H9 (cell line): ENCODE data around the gene CCDC141. TPM values are rescaled to one million over a fixed set of nuclear protein-coding genes. Genes with fewer than 3 reads are reported as not detected.

Experiments
- DNase-seq: peaks from one replicate; pipeline ENCODE4 v3.0.0-alpha.2; 2017
- H2AFZ ChIP-seq: one replicate; pipeline ENCODE4 v1.6.1; 2013; ENCODE audit warnings: mild to moderate bottlenecking, low read length, control low read depth, moderate library complexity
- H2AK5ac ChIP-seq: 2 replicates; pipeline ENCODE4 v1.6.1; 2013; ENCODE audit warnings: low read length, control low read depth, mixed read lengths; ENCODE audit not compliant: insufficient read length
- H2BK120ac ChIP-seq: one replicate; pipeline ENCODE4 v1.6.1; 2013; ENCODE audit warnings: low read depth, mild to moderate bottlenecking, low read length, control low read depth, inconsistent platforms; ENCODE audit not compliant: poor library complexity, severe bottlenecking
- H2BK12ac ChIP-seq: 2 replicates; pipeline ENCODE4 v1.6.1; 2013; ENCODE audit warnings: low read length, control low read depth, mixed read lengths, low read depth; ENCODE audit not compliant: insufficient read length
- H2BK15ac ChIP-seq: 2 replicates; pipeline ENCODE4 v1.6.1; 2013; ENCODE audit warnings: low read depth, low read length, control low read depth
- H2BK20ac ChIP-seq: one replicate; pipeline ENCODE4 v1.6.1; 2013; ENCODE audit warnings: low read depth, mild to moderate bottlenecking, low read length, control low read depth, inconsistent platforms; ENCODE audit not compliant: poor library complexity, severe bottlenecking
- H2BK5ac ChIP-seq: 2 replicates; pipeline ENCODE4 v1.6.1; 2013; ENCODE audit warnings: low read length, control low read depth, mixed read lengths; ENCODE audit not compliant: insufficient read length
- H3K14ac ChIP-seq: 2 replicates; pipeline ENCODE4 v1.6.1; 2013; ENCODE audit warnings: low read length, control low read depth; ENCODE audit not compliant: insufficient read depth
- H3K18ac ChIP-seq: 2 replicates; pipeline ENCODE4 v1.6.1; 2013; ENCODE audit warnings: low read depth, mild to moderate bottlenecking, mixed read lengths, low read length, control low read depth; ENCODE audit not compliant: insufficient read length
- H3K23ac ChIP-seq: 2 replicates; pipeline ENCODE4 v1.6.1; 2013; ENCODE audit warnings: low read length, control low read depth, mixed read lengths, low read depth; ENCODE audit not compliant: insufficient read length
- H3K23me2 ChIP-seq: 2 replicates; pipeline ENCODE4 v1.6.1; 2013; ENCODE audit warnings: low read depth, mild to moderate bottlenecking, mixed read lengths, low read length, control low read depth; ENCODE audit not compliant: insufficient read length, poor library complexity, severe bottlenecking
- H3K27ac ChIP-seq: 2 replicates; pipeline ENCODE4 v1.5.1; 2013; ENCODE audit warnings: low read length, control low read depth, mixed read lengths, low read depth; ENCODE audit not compliant: insufficient read length
- H3K27me3 ChIP-seq: 2 replicates; pipeline ENCODE4 v1.6.1; 2013; ENCODE audit warnings: low read length, control low read depth, inconsistent platforms; ENCODE audit not compliant: insufficient read depth
- H3K4ac ChIP-seq: 2 replicates; pipeline ENCODE4 v1.6.1; 2013; ENCODE audit warnings: low read depth, mild to moderate bottlenecking, control low read depth, inconsistent platforms, low read length, moderate library complexity
- H3K4me1 ChIP-seq: 2 replicates; pipeline ENCODE4 v1.6.1; 2013; ENCODE audit warnings: low read length, control low read depth, inconsistent platforms; ENCODE audit not compliant: insufficient read depth
- H3K4me2 ChIP-seq: 2 replicates; pipeline ENCODE4 v1.6.1; 2013; ENCODE audit warnings: low read length, control low read depth, mixed read lengths; ENCODE audit not compliant: insufficient read length, insufficient read depth
- H3K56ac ChIP-seq: 2 replicates; pipeline ENCODE4 v1.6.1; 2013; ENCODE audit warnings: low read depth, mild to moderate bottlenecking, mixed read lengths, low read length, control low read depth; ENCODE audit not compliant: insufficient read length
- H3K79me1 ChIP-seq: 2 replicates; pipeline ENCODE4 v1.6.1; 2013; ENCODE audit warnings: low read depth, mild to moderate bottlenecking, moderate library complexity, low read length, control low read depth, inconsistent platforms; ENCODE audit not compliant: insufficient read depth, poor library complexity, severe bottlenecking
- H3K79me2 ChIP-seq: 2 replicates; pipeline ENCODE4 v1.6.1; 2013; ENCODE audit warnings: low read length, control low read depth, inconsistent platforms; ENCODE audit not compliant: insufficient read depth
- H3K9ac ChIP-seq: 2 replicates; pipeline ENCODE4 v1.6.1; 2013; ENCODE audit warnings: low read length, control low read depth, mixed read lengths; ENCODE audit not compliant: insufficient read length; ENCODE audit errors: extremely low read depth
- H3K9me3 ChIP-seq: one replicate; pipeline ENCODE4 v1.6.1; 2013; ENCODE audit warnings: low read depth, low read length, inconsistent platforms; ENCODE audit not compliant: control insufficient read depth
- H3T11ph ChIP-seq: one replicate; pipeline ENCODE4 v1.6.1; 2013; ENCODE audit warnings: mild to moderate bottlenecking, low read length, control low read depth, inconsistent platforms
- H4K20me1 ChIP-seq: one replicate; pipeline ENCODE4 v1.6.1; 2013; ENCODE audit not compliant: control insufficient read depth, insufficient read length, insufficient read depth
- H4K5ac ChIP-seq: 2 replicates; pipeline ENCODE4 v1.6.1; 2013; ENCODE audit warnings: low read depth, mild to moderate bottlenecking, mixed read lengths, low read length, control low read depth; ENCODE audit not compliant: insufficient read length
- H4K8ac ChIP-seq: replicated peaks from 2 replicates; pipeline ENCODE4 v1.6.1; 2013; ENCODE audit warnings: low read length, control low read depth, mixed read lengths, low read depth; ENCODE audit not compliant: insufficient read length
- H4K91ac ChIP-seq: 2 replicates; pipeline ENCODE4 v1.6.1; 2013; ENCODE audit warnings: low read depth, mild to moderate bottlenecking, moderate library complexity, mixed read lengths, low read length, control low read depth; ENCODE audit not compliant: insufficient read length
- H3K27ac Mint-ChIP-seq, 3 experiments: 2 replicates in 2 of 3; 3 replicates in 1 of 3; pipeline ENCODE4 v1.8.0; 2020 to 2021; ENCODE audit warnings: mixed read lengths in 3 of 3, mild to moderate bottlenecking in 1 of 3, moderate library complexity in 1 of 3
- H3K27me3 Mint-ChIP-seq: 2 replicates; pipeline ENCODE4 v1.8.0; 2021; ENCODE audit warnings: low read depth, mild to moderate bottlenecking, moderate library complexity, mixed read lengths
- H3K36me3 Mint-ChIP-seq, 3 experiments: 2 replicates in 2 of 3; 3 replicates in 1 of 3; pipeline ENCODE4 v1.8.0; 2020 to 2021; ENCODE audit warnings: low read depth in 3 of 3, mixed read lengths in 3 of 3; ENCODE audit not compliant: insufficient read depth in 1 of 3
- H3K4me1 Mint-ChIP-seq, 2 experiments: 2 replicates each; pipeline ENCODE4 v1.8.0; 2020; ENCODE audit warnings: mixed read lengths in 2 of 2
- H3K4me3 Mint-ChIP-seq, 2 experiments: 2 replicates in 1 of 2; 3 replicates in 1 of 2; pipeline ENCODE4 v1.8.0; 2020 to 2021; ENCODE audit warnings: mild to moderate bottlenecking in 2 of 2, mixed read lengths in 2 of 2, moderate library complexity in 1 of 2
- H3K9me3 Mint-ChIP-seq, 2 experiments: 2 replicates in 1 of 2; 3 replicates in 1 of 2; pipeline ENCODE4 v1.8.0; 2020; ENCODE audit warnings: mild to moderate bottlenecking in 2 of 2, mixed read lengths in 2 of 2, moderate library complexity in 1 of 2
- WGBS: extraction: QIAGEN DNeasy Blood & Tissue Kit; methylation state at CpG from one replicate; pipeline ENCODE4 v1.1.7; 2013; ENCODE audit warnings: missing lambda C conversion rate, low lambda C conversion rate, mixed read lengths; ENCODE audit not compliant: insufficient read length; ENCODE audit errors: extremely low coverage; 5-methylcytosine and 5-hydroxymethylcytosine counted together
- total RNA-seq: library from RNA; stranded (reverse); gene quantifications from 2 replicates; pipeline ENCODE4 v1.2.1, GENCODE V29; 2021
- TF ChIP-seq, protein P1 (sequence below): fragments of 200-600 bp; sonication (generic); conservative IDR thresholded peaks from 3 replicates; pipeline ENCODE4 v1.8.0; 2021; ENCODE audit warnings: antibody characterized with exemption, mild to moderate bottlenecking

The CCDC141 gene
- total RNA-seq, 1 experiment from 2014 or later: 1.0 TPM

GRCh38 chr2:178825183-178825582 is 224.8 kb downstream of the CCDC141 start:
- Histone ChIP-seq H2BK20ac (no peak overlapping the region), H3K4ac (no peak overlapping the region), H2BK12ac (no peak overlapping the region), H3K9ac (no peak overlapping the region), H2AFZ (no peak overlapping the region), H3K56ac (no peak overlapping the region), H3K4me2 (no peak overlapping the region), H3K14ac (no peak overlapping the region), H3K27ac (no peak overlapping the region), H4K8ac (no peak overlapping the region), H2BK5ac (no peak overlapping the region), H3K79me1 (no peaks in the 10 kb centered on the region), H4K5ac (no peak overlapping the region), H2BK15ac (no peak overlapping the region), H3K27me3 (no peaks in the 10 kb centered on the region), H3T11ph (no peak overlapping the region), H4K91ac (no peak overlapping the region), H3K79me2 (no peaks in the 10 kb centered on the region), H3K4me1 (no peaks in the 10 kb centered on the region), H3K18ac (no peak overlapping the region), H2BK120ac (no peak overlapping the region), H2AK5ac (no peak overlapping the region), H4K20me1 (no peaks in the 10 kb centered on the region), H3K23me2 (no peaks in the 10 kb centered on the region), H3K23ac (no peak overlapping the region), H3K9me3 (no peaks in the 10 kb centered on the region)
- no CpG with 5 or more reads among the region's 1 CpG for WGBS
- Mint-ChIP-seq H3K9me3 (peaks cover 0 to 3% of the 10 kb centered on the region in 2 experiments; a peak in 1 of 5 replicates), H3K36me3 (no peaks in the 10 kb centered on the region; a peak in 1 of 7 replicates), H3K27ac (no peak overlapping the region), H3K4me3 (no peak overlapping the region), H3K27me3 (no peaks in the 10 kb centered on the region), H3K4me1 (peaks cover 8 to 10% of the 10 kb centered on the region in 2 experiments)
- DNase-seq: no peak
- TF ChIP-seq, protein P1, sequence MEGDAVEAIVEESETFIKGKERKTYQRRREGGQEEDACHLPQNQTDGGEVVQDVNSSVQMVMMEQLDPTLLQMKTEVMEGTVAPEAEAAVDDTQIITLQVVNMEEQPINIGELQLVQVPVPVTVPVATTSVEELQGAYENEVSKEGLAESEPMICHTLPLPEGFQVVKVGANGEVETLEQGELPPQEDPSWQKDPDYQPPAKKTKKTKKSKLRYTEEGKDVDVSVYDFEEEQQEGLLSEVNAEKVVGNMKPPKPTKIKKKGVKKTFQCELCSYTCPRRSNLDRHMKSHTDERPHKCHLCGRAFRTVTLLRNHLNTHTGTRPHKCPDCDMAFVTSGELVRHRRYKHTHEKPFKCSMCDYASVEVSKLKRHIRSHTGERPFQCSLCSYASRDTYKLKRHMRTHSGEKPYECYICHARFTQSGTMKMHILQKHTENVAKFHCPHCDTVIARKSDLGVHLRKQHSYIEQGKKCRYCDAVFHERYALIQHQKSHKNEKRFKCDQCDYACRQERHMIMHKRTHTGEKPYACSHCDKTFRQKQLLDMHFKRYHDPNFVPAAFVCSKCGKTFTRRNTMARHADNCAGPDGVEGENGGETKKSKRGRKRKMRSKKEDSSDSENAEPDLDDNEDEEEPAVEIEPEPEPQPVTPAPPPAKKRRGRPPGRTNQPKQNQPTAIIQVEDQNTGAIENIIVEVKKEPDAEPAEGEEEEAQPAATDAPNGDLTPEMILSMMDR: no peak
